GM12873 (cell line): ENCODE results near the gene ZNF407.

Source experiments
- CTCF ChIP-seq: IDR thresholded peaks from 2 replicates; pipeline ENCODE4 v1.5.1; 2012; ENCODE audit warnings: low read depth, mild to moderate bottlenecking, moderate library complexity, low read length, control low read depth; ENCODE audit not compliant: insufficient read depth; ENCODE audit errors: missing control alignments

The ZNF407 gene

GRCh38 chr18:74604774-74605173 is 7.1 kb downstream of the ZNF407 start:
- TF ChIP-seq CTCF = no peak

GRCh38 chr18:74608681-74609080 is 11.0 kb downstream of the ZNF407 start:
- no peak for TF ChIP-seq CTCF

GRCh38 chr18:74609535-74609934 is 11.9 kb downstream of the ZNF407 start:
- TF ChIP-seq CTCF = no peak

GRCh38 chr18:74610051-74610615 is 12.5 kb downstream of the ZNF407 start:
- no peak for TF ChIP-seq CTCF

GRCh38 chr18:74610860-74611259 is 13.2 kb downstream of the ZNF407 start:
- TF ChIP-seq CTCF = no peak

- TF ChIP-seq CTCF = no peak
Observed at GRCh38 chr18:74611765-74612164, 14.1 kb downstream of the ZNF407 start.

GRCh38 chr18:74613381-74613780 is 15.7 kb downstream of the ZNF407 start:
- TF ChIP-seq CTCF = no peak

GRCh38 chr18:74616494-74616893 is 18.8 kb downstream of the ZNF407 start:
- TF ChIP-seq CTCF = no peak
